Tibial artery (tissue), 4 donors: ENCODE measurements around the gene SERPINE2.

Source experiments
- DNase-seq, 2 donors: peaks; one replicate each; pipeline ENCODE4 v3.0.0-alpha.2; 2019
- H3K27ac ChIP-seq, 2 donors: fragments of 200-600 bp; sonication (generic) in 1 of 2; 1 replicate in 1 of 2; 2 replicates in 1 of 2; pipeline ENCODE4 v1.5.1; 2018 to 2019; ENCODE audit warnings: mild to moderate bottlenecking in 1 of 2
- H3K27me3 ChIP-seq, 2 donors: fragments of 200-600 bp; sonication (generic) in 1 of 2; one replicate each; pipeline versions ENCODE4 v1.5.1 to v1.6.0; 2016 to 2019
- H3K36me3 ChIP-seq, 3 donors: fragments of 200-600 bp; sonication (generic) in 2 of 3; one replicate each; pipeline ENCODE4 v1.5.1; 2016 to 2019; ENCODE audit warnings: mild to moderate bottlenecking in 2 of 3
- H3K4me1 ChIP-seq, 4 donors: fragments of 200-600 bp; sonication (generic) in 2 of 4; 1 replicate in 3 of 4; 2 replicates in 1 of 4; pipeline ENCODE4 v1.5.1; 2016 to 2019
- H3K4me3 ChIP-seq, 2 donors: fragments of 200-600 bp; sonication (generic) in 1 of 2; 1 replicate in 1 of 2; 2 replicates in 1 of 2; pipeline ENCODE4 v1.5.1; 2018 to 2019; ENCODE audit warnings: mild to moderate bottlenecking in 2 of 2
- H3K9me3 ChIP-seq, 3 donors: fragments of 200-600 bp; sonication (generic) in 1 of 3; one replicate each; pipeline ENCODE4 v1.5.1; 2016 to 2019
- CTCF ChIP-seq, 2 experiments: fragments of 200-600 bp in 1 of 2; fragments of 450-650 bp in 1 of 2; IDR thresholded peaks; one replicate each; pipeline ENCODE4 v1.5.1; 2017 to 2019; ENCODE audit warnings: antibody characterized with exemption in 2 of 2, mild to moderate bottlenecking in 1 of 2, moderate library complexity in 1 of 2
- intact Hi-C: fragments of 100-400 bp; cut with DNase I; formaldehyde crosslinking; loops from one replicate; pipeline ENCODE4 v1.15.0; 2023; ENCODE audit warnings: low total_unique reads

The SERPINE2 gene

GRCh38 chr2:223976635-223977226 is 62.4 kb downstream of the SERPINE2 start:
- H3K27me3 ChIP-seq, result peaks cover 0 to 3% of the 10 kb centered on the region in 2 donors
- no peak overlapping the region for H3K27ac ChIP-seq
- no peak overlapping the region for H3K4me3 ChIP-seq
- H3K9me3 ChIP-seq, result no peaks in the 10 kb centered on the region
- no peaks in the 10 kb centered on the region for H3K36me3 ChIP-seq
- H3K4me1 ChIP-seq, result no peaks in the 10 kb centered on the region
- TF ChIP-seq CTCF (IDR thresholded peaks at IDR 0.05), result no peak
- DNase-seq, result no peak
- intact Hi-C loops, result no loop called here

GRCh38 chr2:223973606-223974005 is 65.5 kb downstream of the SERPINE2 start:
- intact Hi-C loops, result no loop called here
- H3K27ac ChIP-seq, result no peak overlapping the region
- TF ChIP-seq CTCF (IDR thresholded peaks at IDR 0.05), result no peak

GRCh38 chr2:223972656-223973102 is 66.4 kb downstream of the SERPINE2 start:
- no peaks in the 10 kb centered on the region for H3K9me3 ChIP-seq
- no peak for TF ChIP-seq CTCF (IDR thresholded peaks at IDR 0.05)
- no peak overlapping the region for H3K4me3 ChIP-seq
- H3K4me1 ChIP-seq, result peaks cover 0 to 2% (median 0%) of the 10 kb centered on the region in 4 donors
- no peak for DNase-seq
- peaks cover 0 to 11% (median 10%) of the 10 kb centered on the region in 3 donors for H3K36me3 ChIP-seq
- H3K27ac ChIP-seq, result no peak overlapping the region
- H3K27me3 ChIP-seq, result no peaks in the 10 kb centered on the region
- intact Hi-C loops, result no loop called here

More at GRCh38 chr2:223973606-223974005, 65.5 kb downstream of the SERPINE2 start:
- peaks cover 0 to 2% (median under 1%) of the 10 kb centered on the region in 3 donors for H3K36me3 ChIP-seq
- peaks cover 0 to 3% of the 10 kb centered on the region in 2 donors for H3K27me3 ChIP-seq
- no peak overlapping the region for H3K4me3 ChIP-seq
- no peaks in the 10 kb centered on the region for H3K9me3 ChIP-seq
- peaks cover 0 to 2% (median 0%) of the 10 kb centered on the region in 4 donors for H3K4me1 ChIP-seq
- DNase-seq, result no peak

- no peak for TF ChIP-seq CTCF (IDR thresholded peaks at IDR 0.05)
Measured at GRCh38 chr2:223971731-223972130, 67.4 kb downstream of the SERPINE2 start.

GRCh38 chr2:223970343-223971128 is 68.5 kb downstream of the SERPINE2 start:
- peaks cover 0 to 2% (median 0%) of the 10 kb centered on the region in 4 donors for H3K4me1 ChIP-seq
- TF ChIP-seq CTCF (IDR thresholded peaks at IDR 0.05), result peak; percentile 89 to 90
- intact Hi-C loops, result no loop called here

More at GRCh38 chr2:223971731-223972130, 67.4 kb downstream of the SERPINE2 start:
- H3K27me3 ChIP-seq, result no peaks in the 10 kb centered on the region
- H3K4me1 ChIP-seq, result peaks cover 0 to 2% (median 0%) of the 10 kb centered on the region in 4 donors
- no peak overlapping the region for H3K27ac ChIP-seq
- H3K4me3 ChIP-seq, result no peak overlapping the region
- DNase-seq, result no peak
- intact Hi-C loops, result no loop called here
- H3K9me3 ChIP-seq, result no peaks in the 10 kb centered on the region
- H3K36me3 ChIP-seq, result peaks cover 7 to 21% (median 20%) of the 10 kb centered on the region in 3 donors

More at GRCh38 chr2:223970343-223971128, 68.5 kb downstream of the SERPINE2 start:
- no peak overlapping the region for H3K27ac ChIP-seq
- peak in 1 of 2 donors; percentile 40 for DNase-seq
- H3K4me3 ChIP-seq, result no peak overlapping the region
- H3K36me3 ChIP-seq, result peaks cover 13 to 31% (median 30%) of the 10 kb centered on the region in 3 donors
- H3K27me3 ChIP-seq, result no peaks in the 10 kb centered on the region
- H3K9me3 ChIP-seq, result no peaks in the 10 kb centered on the region
